H1 (cell line): ENCODE data around the gene PITPNB. TPM values are rescaled to one million over a fixed set of nuclear protein-coding genes. Genes with fewer than 3 reads are reported as not detected.

ENCODE experiments used
- CTCF ChIA-PET: fragments of 300-600 bp; sonication (Branson Sonifier 250); formaldehyde crosslinking; loops from one replicate; lab custom pipeline; 2021; ENCODE audit not compliant: partially characterized antibody; lab: Charles Lee
- POLR2A ChIA-PET: fragments of 300-600 bp; sonication (Branson Sonifier 250); formaldehyde crosslinking; loops from one replicate; lab custom pipeline; 2021; ENCODE audit warnings: inconsistent platforms; ENCODE audit not compliant: partially characterized antibody; lab: Charles Lee
- DNase-seq, 2 experiments: peaks; one replicate each; pipeline versions ENCODE4 v3.0.0 to v3.0.0-alpha.2; 2010 to 2022; ENCODE audit warnings: low spot score in 2 of 2, low read depth in 1 of 2, mixed read lengths in 1 of 2
- FAIRE-seq: peaks from 2 replicates; lab custom pipeline; 2011; peaks lifted over from hg19 to GRCh38; lab: Jason Lieb, UNC
- H2AFZ ChIP-seq: 2 replicates; pipeline ENCODE4 v1.8.1; 2012; ENCODE audit warnings: low read length, inconsistent platforms
- H2AK5ac ChIP-seq: 2 replicates; pipeline ENCODE4 v1.6.1; 2013; ENCODE audit warnings: low read depth, low read length
- H2BK120ac ChIP-seq: replicated peaks from 2 replicates; pipeline ENCODE3; 2013; ENCODE audit warnings: low read depth, low read length, inconsistent platforms
- H2BK12ac ChIP-seq: 2 replicates; pipeline ENCODE4 v1.6.1; 2013; ENCODE audit warnings: low read depth, low read length
- H2BK15ac ChIP-seq: 2 replicates; pipeline ENCODE4 v1.6.1; 2013; ENCODE audit warnings: low read length
- H2BK20ac ChIP-seq: 2 replicates; pipeline ENCODE4 v1.6.1; 2013; ENCODE audit warnings: low read length
- H2BK5ac ChIP-seq: 2 replicates; pipeline ENCODE4 v1.6.1; 2013; ENCODE audit warnings: low read depth, low read length
- H3K14ac ChIP-seq: 2 replicates; pipeline ENCODE4 v1.6.1; 2013; ENCODE audit warnings: inconsistent platforms; ENCODE audit not compliant: insufficient read length
- H3K18ac ChIP-seq: 2 replicates; pipeline ENCODE4 v1.6.1; 2013; ENCODE audit warnings: low read length; ENCODE audit errors: extremely low read depth
- H3K23ac ChIP-seq: 2 replicates; pipeline ENCODE4 v1.6.1; 2013; ENCODE audit warnings: inconsistent platforms; ENCODE audit not compliant: insufficient read length
- H3K23me2 ChIP-seq: 2 replicates; pipeline ENCODE4 v1.6.1; 2013; ENCODE audit warnings: low read depth, low read length
- H3K27ac ChIP-seq: 2 replicates; pipeline ENCODE4 v1.6.1; 2011; ENCODE audit warnings: low read depth, low read length, inconsistent platforms
- H3K27me3 ChIP-seq, 4 experiments: replicated peaks in 1 of 4; 1 replicate in 1 of 4; 2 replicates in 3 of 4; pipeline versions ENCODE4 v1.6.1 to v1.8.1; 2011 to 2013; ENCODE audit warnings: low read length in 3 of 4, mild to moderate bottlenecking in 3 of 4, inconsistent platforms in 2 of 4, mixed read lengths in 2 of 4, moderate library complexity in 1 of 4; ENCODE audit not compliant: control insufficient read depth in 3 of 4, insufficient read depth in 3 of 4; ENCODE audit errors: extremely low read depth in 1 of 4
- H3K36me3 ChIP-seq, 4 experiments: 2 replicates each; pipeline versions ENCODE4 v1.6.1 to v1.8.1; 2011 to 2013; ENCODE audit warnings: mild to moderate bottlenecking in 4 of 4, low read length in 3 of 4, moderate library complexity in 2 of 4, control low read depth in 1 of 4, inconsistent platforms in 1 of 4; ENCODE audit not compliant: insufficient read depth in 4 of 4, control insufficient read depth in 2 of 4
- H3K4ac ChIP-seq: replicated peaks from 2 replicates; pipeline ENCODE3; 2013; ENCODE audit warnings: low read length, low read depth, mixed read lengths, inconsistent platforms; ENCODE audit not compliant: insufficient read length
- H3K4me1 ChIP-seq, 4 experiments: replicated peaks in 1 of 4; 1 replicate in 1 of 4; 2 replicates in 3 of 4; pipeline versions ENCODE4 v1.6.1 to v1.8.1; 2011 to 2013; ENCODE audit warnings: low read length in 3 of 4, inconsistent platforms in 2 of 4, mixed read lengths in 1 of 4; ENCODE audit not compliant: insufficient read depth in 4 of 4, control insufficient read depth in 3 of 4
- H3K4me2 ChIP-seq, 2 experiments: 2 replicates each; pipeline versions ENCODE4 v1.6.1 to v1.8.1; 2011 to 2013; ENCODE audit warnings: low read depth in 2 of 2, low read length in 2 of 2, control low read depth in 1 of 2, inconsistent platforms in 1 of 2, mild to moderate bottlenecking in 1 of 2; ENCODE audit not compliant: insufficient read depth in 1 of 2
- H3K4me3 ChIP-seq, 4 experiments: fragments of 200-600, 300-600 bp in 1 of 4; sonication (generic), shearing (Covaris generic), sonication (Bioruptor Twin) in 1 of 4; 2 replicates each; pipeline versions ENCODE4 v1.5.1 to v1.8.1; 2011 to 2016; ENCODE audit warnings: low read length in 4 of 4, low read depth in 3 of 4, control low read depth in 2 of 4, inconsistent platforms in 2 of 4, mild to moderate bottlenecking in 2 of 4, mixed read lengths in 1 of 4, moderate library complexity in 1 of 4; ENCODE audit not compliant: insufficient read depth in 2 of 4; ENCODE audit errors: extremely low read depth in 1 of 4
- H3K56ac ChIP-seq: replicated peaks from 2 replicates; pipeline ENCODE3; 2013; ENCODE audit warnings: low read depth, mild to moderate bottlenecking, mixed read lengths, low read length, inconsistent platforms; ENCODE audit not compliant: insufficient read length
- H3K79me1 ChIP-seq: 2 replicates; pipeline ENCODE4 v1.6.1; 2013; ENCODE audit warnings: low read depth, low read length, control low read depth
- H3K79me2 ChIP-seq, 2 experiments: 2 replicates each; pipeline versions ENCODE4 v1.6.1 to v1.8.1; 2012 to 2013; ENCODE audit warnings: low read length in 2 of 2, mild to moderate bottlenecking in 2 of 2, inconsistent platforms in 1 of 2; ENCODE audit not compliant: insufficient read depth in 2 of 2, control insufficient read depth in 1 of 2
- H3K9ac ChIP-seq, 4 experiments: replicated peaks in 1 of 4; 1 replicate in 1 of 4; 2 replicates in 3 of 4; pipeline versions ENCODE4 v1.6.1 to v1.8.1; 2011 to 2013; ENCODE audit warnings: low read depth in 3 of 4, low read length in 3 of 4, control low read depth in 2 of 4, mild to moderate bottlenecking in 2 of 4, moderate library complexity in 2 of 4, inconsistent platforms in 1 of 4; ENCODE audit errors: extremely low read depth in 1 of 4
- H3K9me3 ChIP-seq, 2 experiments: 2 replicates each; pipeline versions ENCODE4 v1.6.1 to v1.8.1; 2012 to 2013; ENCODE audit warnings: mild to moderate bottlenecking in 2 of 2, moderate library complexity in 2 of 2, control low read depth in 1 of 2, inconsistent platforms in 1 of 2, low read depth in 1 of 2, low read length in 1 of 2, mixed read lengths in 1 of 2; ENCODE audit not compliant: insufficient read depth in 2 of 2
- H4K20me1 ChIP-seq, 2 experiments: replicated peaks in 1 of 2; 2 replicates each; pipeline versions ENCODE3 to v1.8.1; 2011 to 2013; ENCODE audit warnings: inconsistent platforms in 2 of 2, low read length in 2 of 2, mild to moderate bottlenecking in 1 of 2; ENCODE audit not compliant: insufficient read depth in 2 of 2, control insufficient read depth in 1 of 2
- H4K5ac ChIP-seq: 2 replicates; pipeline ENCODE4 v1.6.1; 2013; ENCODE audit warnings: low read length, low read depth, mixed read lengths, inconsistent platforms; ENCODE audit not compliant: insufficient read length
- H4K8ac ChIP-seq: 2 replicates; pipeline ENCODE4 v1.8.0; 2013; ENCODE audit warnings: mild to moderate bottlenecking, moderate library complexity, low read length, inconsistent platforms; ENCODE audit not compliant: insufficient read depth; ENCODE audit errors: extremely low read depth
- H4K91ac ChIP-seq: replicated peaks from 2 replicates; pipeline ENCODE3; 2013; ENCODE audit warnings: low read length, mixed read lengths, inconsistent platforms; ENCODE audit not compliant: insufficient read length
- BCL11A ChIP-seq, 2 experiments: IDR thresholded peaks; one replicate each; pipeline ENCODE4 v1.6.1; 2011; ENCODE audit warnings: low read depth in 2 of 2, low read length in 2 of 2, mild to moderate bottlenecking in 2 of 2
- CHD1 ChIP-seq: IDR thresholded peaks from 2 replicates; pipeline ENCODE4 v1.6.1; 2012; ENCODE audit warnings: low read depth, low read length, improper control_type of control experiment
- CTBP2 ChIP-seq: IDR thresholded peaks from 2 replicates; pipeline ENCODE4 v1.7.0; 2011; ENCODE audit warnings: borderline replicate concordance, mild to moderate bottlenecking, moderate library complexity, mixed read lengths, low read length; ENCODE audit not compliant: insufficient read depth, insufficient read length
- EP300 ChIP-seq, 2 experiments: IDR thresholded peaks; 1 replicate in 1 of 2; 2 replicates in 1 of 2; pipeline ENCODE4 v1.6.1; 2011 to 2012; ENCODE audit warnings: low read depth in 2 of 2, low read length in 2 of 2, mild to moderate bottlenecking in 2 of 2, borderline replicate concordance in 1 of 2, inconsistent platforms in 1 of 2, moderate library complexity in 1 of 2
- FOSL1 ChIP-seq: IDR thresholded peaks from 2 replicates; pipeline ENCODE4 v1.6.1; 2011; ENCODE audit warnings: mild to moderate bottlenecking, low read depth, low read length, moderate library complexity; ENCODE audit not compliant: insufficient read depth
- KDM1A ChIP-seq: fragments of 200-600, 300-600 bp; sonication (generic); IDR thresholded peaks from 2 replicates; pipeline ENCODE4 v1.7.1; 2016; ENCODE audit warnings: mild to moderate bottlenecking, low read length, borderline replicate concordance
- KDM5A ChIP-seq: fragments of 200-600 bp; IDR thresholded peaks from 2 replicates; pipeline ENCODE4 v1.7.1; 2012; ENCODE audit warnings: mild to moderate bottlenecking, low read length, inconsistent platforms, mixed read lengths
- NANOG ChIP-seq: IDR thresholded peaks from 2 replicates; pipeline ENCODE4 v1.6.1; 2011; ENCODE audit warnings: low read length, low read depth, mild to moderate bottlenecking, inconsistent platforms; ENCODE audit not compliant: insufficient read depth, poor library complexity, severe bottlenecking
- PHF8 ChIP-seq: fragments of 200-600 bp; sonication (generic); conservative IDR thresholded peaks from 2 replicates; pipeline ENCODE4 v1.7.1; 2012; ENCODE audit warnings: low read depth, mild to moderate bottlenecking, inconsistent platforms, low read length, moderate library complexity
- TAF7 ChIP-seq: optimal IDR thresholded peaks from 2 replicates; pipeline ENCODE3; 2011; ENCODE audit warnings: low read depth, mild to moderate bottlenecking, inconsistent platforms, low read length, moderate library complexity, borderline replicate concordance
- TEAD4 ChIP-seq: IDR thresholded peaks from 2 replicates; pipeline ENCODE4 v1.6.1; 2012; ENCODE audit warnings: low read depth, low read length, inconsistent platforms, mixed read lengths
- WGBS, 2 experiments: shearing (Covaris generic) in 1 of 2; methylation state at CpG; one replicate each; pipeline versions ENCODE4 v1.1.6 to v1.1.7; 2013 to 2015; ENCODE audit warnings: low lambda C conversion rate in 2 of 2, mixed read lengths in 2 of 2, inconsistent platforms in 1 of 2, low coverage in 1 of 2, missing lambda C conversion rate in 1 of 2; ENCODE audit not compliant: insufficient replicate concordance in 2 of 2, insufficient coverage in 1 of 2, insufficient read length in 1 of 2; ENCODE audit errors: extremely low coverage in 1 of 2, missing lambda C conversion rate in 1 of 2; 5-methylcytosine and 5-hydroxymethylcytosine counted together
- polyA plus RNA-seq, 7 experiments: library from polyadenylated mRNA; depleted of rRNA in 3 of 7; stranded (reverse) in 5 of 7; unstranded in 2 of 7; fragments of >200 nt in 5 of 7; fragments of 200-250 nt in 2 of 7; gene quantifications; 1 replicate in 5 of 7; 2 replicates in 1 of 7; 4 replicates in 1 of 7; pipeline versions ENCODE4 v1.2.1 to v1.2.3, GENCODE V29; 2011 to 2013; ENCODE audit warnings: missing spikeins in 2 of 7, mixed read lengths in 2 of 7
- total RNA-seq: library from RNA; stranded (reverse); fragmentation: NEBNext Ultra II Directional; extraction: Animal tissue kit (Norgen Biotek cat#: 25700); gene quantifications from 2 replicates; pipeline ENCODE4 v1.2.1, GENCODE V29; 2021
- TF ChIP-seq, protein P1 (sequence below): IDR thresholded peaks from 2 replicates; pipeline ENCODE4 v1.6.1; 2011; ENCODE audit warnings: low read length, improper control_type of control experiment

Gene PITPNB
- total and polyA plus RNA-seq, 2 of the 8 experiments (the other 6 are each of a cell fraction or from before 2014, with no cell fraction given), result 24.6 to 89.3 TPM

DNA sequence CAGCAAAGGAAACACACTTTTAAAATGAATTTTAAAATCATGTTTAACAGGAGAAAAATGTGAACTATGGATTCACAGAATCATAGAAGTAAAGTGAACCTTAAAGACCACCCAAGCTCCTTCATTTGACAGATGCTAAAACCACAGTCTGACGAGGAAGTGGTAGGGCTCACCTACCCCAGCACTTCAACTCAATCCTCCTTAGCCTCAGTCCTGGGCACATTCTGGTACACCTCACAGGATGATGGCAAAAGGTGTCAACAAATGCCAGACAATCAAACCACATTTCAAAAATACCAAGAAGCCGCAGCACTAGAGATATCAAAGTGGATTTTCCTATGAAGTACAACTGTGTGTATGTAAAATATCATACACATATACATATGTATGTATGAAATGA, 43.1 kb downstream of the PITPNB start:
- no peak overlapping the region for H2BK12ac ChIP-seq
- H3K79me1 ChIP-seq, result peaks cover 5% of the 10 kb centered on the region
- no peak overlapping the region for H3K4ac ChIP-seq
- WGBS, 2 experiments, result 86% methylated on average over 2 of the region's 2 CpGs; no CpG with 5 or more reads in 1 of the 2 experiments
- no peak overlapping the region for H3K56ac ChIP-seq
- H3K4me3 ChIP-seq, result no peak overlapping the region
- POLR2A ChIA-PET, result interaction anchor here (0.6 to 0.7 kb wide), 2 partner anchors 11 to 16 kb away, joined by 3 read pairs; no protein-coding TSS in a partner anchor
- peaks cover 0 to 8% (median 0%) of the 10 kb centered on the region in 4 experiments; a peak in 3 of 7 replicates for H3K4me1 ChIP-seq
- TF ChIP-seq, protein P1, sequence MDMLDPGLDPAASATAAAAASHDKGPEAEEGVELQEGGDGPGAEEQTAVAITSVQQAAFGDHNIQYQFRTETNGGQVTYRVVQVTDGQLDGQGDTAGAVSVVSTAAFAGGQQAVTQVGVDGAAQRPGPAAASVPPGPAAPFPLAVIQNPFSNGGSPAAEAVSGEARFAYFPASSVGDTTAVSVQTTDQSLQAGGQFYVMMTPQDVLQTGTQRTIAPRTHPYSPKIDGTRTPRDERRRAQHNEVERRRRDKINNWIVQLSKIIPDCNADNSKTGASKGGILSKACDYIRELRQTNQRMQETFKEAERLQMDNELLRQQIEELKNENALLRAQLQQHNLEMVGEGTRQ, result no peak
- TF ChIP-seq EP300 (IDR thresholded peaks at IDR 0.05; ENCODE audit: borderline replicate concordance in 1 of 2, low read depth in 2 of 2, low read length in 2 of 2), result no peak
- no peak for TF ChIP-seq BCL11A (IDR thresholded peaks at IDR 0.05; ENCODE audit: low read depth in 2 of 2, low read length in 2 of 2)
- no peak for TF ChIP-seq CTBP2
- TF ChIP-seq FOSL1, result no peak
- TF ChIP-seq NANOG, result no peak
- no peak for TF ChIP-seq KDM5A
- no peak for TF ChIP-seq TAF7
- TF ChIP-seq TEAD4, result no peak
- no peak for TF ChIP-seq KDM1A
- TF ChIP-seq CHD1, result no peak
- no peak for TF ChIP-seq PHF8
- no peaks in the 10 kb centered on the region for H3K27me3 ChIP-seq
- H3K9ac ChIP-seq, result no peak overlapping the region
- no peak overlapping the region for H2AK5ac ChIP-seq
- H2AFZ ChIP-seq, result no peak overlapping the region
- CTCF ChIA-PET, result interaction anchor here (0.8 to 1.0 kb wide), 2 partner anchors 13 to 116 kb away, joined by 3 read pairs; no protein-coding TSS in a partner anchor
- H4K20me1 ChIP-seq, result peaks cover 7 to 14% of the 10 kb centered on the region in 2 experiments
- H3K14ac ChIP-seq, result no peak overlapping the region
- H3K36me3 ChIP-seq, result peaks cover 4 to 17% (median 10%) of the 10 kb centered on the region in 4 experiments; a peak in 7 of 8 replicates
- no peak overlapping the region for H2BK5ac ChIP-seq
- H3K9me3 ChIP-seq, result no peaks in the 10 kb centered on the region
- no peak overlapping the region for H4K8ac ChIP-seq
- no peak overlapping the region for H3K4me2 ChIP-seq
- no peak overlapping the region for H2BK120ac ChIP-seq
- DNase-seq, result no peak
- no peak overlapping the region for H3K27ac ChIP-seq
- no peak overlapping the region for H3K23ac ChIP-seq
- H3K23me2 ChIP-seq, result no peaks in the 10 kb centered on the region
- H4K91ac ChIP-seq, result no peak overlapping the region
- H4K5ac ChIP-seq, result no peak overlapping the region
- peaks cover 0 to 16% of the 10 kb centered on the region in 2 experiments; a peak in 2 of 4 replicates for H3K79me2 ChIP-seq
- H2BK20ac ChIP-seq, result no peak overlapping the region
- no peak overlapping the region for H3K18ac ChIP-seq
- H2BK15ac ChIP-seq, result no peak overlapping the region
- no peak for FAIRE-seq
